IPS-18c (cell line): Measurements from ENCODE around the gene OR14I1.
"Not testable (repeated sequence)": the region's sequence is repeated elsewhere in the genome, so short reads cannot be mapped to it uniquely, and the experiment has no call there.

Experiments
- H3K4me3 ChIP-seq: 2 replicates; pipeline ENCODE4 v1.7.0; 2013; ENCODE audit warnings: low read depth, mild to moderate bottlenecking, low read length, moderate library complexity; ENCODE audit not compliant: insufficient read depth
- H3K9me3 ChIP-seq: one replicate; pipeline ENCODE4 v1.6.1; 2013; ENCODE audit warnings: mild to moderate bottlenecking, low read length, moderate library complexity; ENCODE audit not compliant: control insufficient read depth, insufficient read depth

The OR14I1 gene

GRCh38 chr1:248696261-248696660, 6.3 kb downstream of the OR14I1 start:
- Histone ChIP-seq H3K4me3 (no peak overlapping the region), H3K9me3 (no peaks in the 10 kb centered on the region)

GRCh38 chr1:248695451-248696132, 7.0 kb downstream of the OR14I1 start:
- Histone ChIP-seq H3K9me3 (no peaks in the 10 kb centered on the region), H3K4me3 (no peak overlapping the region)

- no peak overlapping the region for H3K4me3 ChIP-seq
- H3K9me3 ChIP-seq, result no peaks in the 10 kb centered on the region
These were observed 10.9 kb downstream of the OR14I1 start for GRCh38 chr1:248691567-248692155.

- H3K4me3 ChIP-seq, result no peak overlapping the region
- no peaks in the 10 kb centered on the region for H3K9me3 ChIP-seq
These were observed 13.9 kb downstream of the OR14I1 start for GRCh38 chr1:248688527-248689298.

GRCh38 chr1:248686815-248687214, 15.8 kb downstream of the OR14I1 start:
- Histone ChIP-seq H3K9me3 (no peaks in the 10 kb centered on the region), H3K4me3 (no peak overlapping the region)

- Histone ChIP-seq H3K9me3 (peaks cover 2% of the 10 kb centered on the region), H3K4me3 (no peak overlapping the region)
These were observed 20.9 kb downstream of the OR14I1 start for GRCh38 chr1:248681651-248682050.

- Histone ChIP-seq H3K4me3 (no peak overlapping the region), H3K9me3 (peaks cover 7% of the 10 kb centered on the region)
These were observed 32.6 kb downstream of the OR14I1 start for GRCh38 chr1:248670003-248670402.

- not testable (repeated sequence) for H3K9me3 ChIP-seq, H3K4me3 ChIP-seq
These were observed 38.9 kb downstream of the OR14I1 start for GRCh38 chr1:248663453-248664328.

GRCh38 chr1:248656797-248657196, 45.8 kb downstream of the OR14I1 start:
- H3K9me3 ChIP-seq, H3K4me3 ChIP-seq: not testable (repeated sequence)

GRCh38 chr1:248655354-248655753, 47.2 kb downstream of the OR14I1 start, which contains the start of gene OR2T27:
TSS of gene OR2T27 (minus strand) at chr1:248655528. CDS start at chr1:248650884, 4,644 bp downstream.
- not testable (repeated sequence) for H3K9me3 ChIP-seq, H3K4me3 ChIP-seq
